PC-9 (cell line): ENCODE measurements around the gene ATP2B1. TPM values are rescaled to one million over a fixed set of nuclear protein-coding genes. Genes with fewer than 3 reads are reported as not detected.

Experiments
- BruUV-seq: library from RNA; stranded (reverse); fragments of 400-500 nt; replicated peaks from 2 replicates; lab custom pipeline; 2021; lab: Mats Ljungman, UMichigan
- CTCF ChIA-PET: fragments of 300-600 bp; sonication (Branson Sonifier 250); formaldehyde crosslinking; loops from one replicate; lab custom pipeline; 2022; ENCODE audit warnings: antibody characterized with exemption; lab: Charles Lee
- POLR2A ChIA-PET: fragments of 300-600 bp; sonication (Branson Sonifier 250); formaldehyde crosslinking; loops from one replicate; lab custom pipeline; 2022; ENCODE audit warnings: antibody characterized with exemption; ENCODE audit not compliant: unreplicated experiment; lab: Charles Lee
- DNase-seq, 2 experiments: peaks; one replicate each; pipeline versions ENCODE4 v3.0.0 to v3.0.0-alpha.2; 2015 to 2022; ENCODE audit warnings: mixed read lengths in 1 of 2
- H2AFZ ChIP-seq: fragments of 200-600 bp; sonication (generic); 2 replicates; pipeline ENCODE4 v1.8.1; 2017; ENCODE audit warnings: antibody characterized with exemption
- H3F3A ChIP-seq: fragments of 200-600 bp; sonication (generic); 2 replicates; pipeline ENCODE4 v1.8.1; 2017; ENCODE audit warnings: antibody characterized with exemption, mild to moderate bottlenecking, low read depth; ENCODE audit not compliant: insufficient read depth
- H3K27ac ChIP-seq: fragments of 200-600 bp; sonication (generic); 2 replicates; pipeline ENCODE4 v1.6.1; 2016; ENCODE audit warnings: mixed run types
- H3K27me3 ChIP-seq: fragments of 200-600 bp; sonication (generic); 2 replicates; pipeline ENCODE4 v1.6.1; 2016; ENCODE audit warnings: low read depth, mixed run types; ENCODE audit not compliant: insufficient read depth
- H3K36me3 ChIP-seq: fragments of 200-600 bp; sonication (generic); 2 replicates; pipeline ENCODE4 v1.6.1; 2016; ENCODE audit warnings: low read depth, mixed run types
- H3K4me1 ChIP-seq: fragments of 200-600 bp; sonication (generic); replicated peaks from 2 replicates; pipeline ENCODE4 v1.6.1; 2016; ENCODE audit warnings: mixed run types; ENCODE audit not compliant: insufficient read depth
- H3K4me2 ChIP-seq: fragments of 200-600 bp; sonication (generic); 2 replicates; pipeline ENCODE4 v1.6.1; 2017; ENCODE audit warnings: mixed run types
- H3K4me3 ChIP-seq: fragments of 200-600 bp; sonication (generic); 2 replicates; pipeline ENCODE4 v1.6.1; 2016; ENCODE audit warnings: mixed run types
- H3K79me2 ChIP-seq: fragments of 200-600 bp; sonication (generic); 2 replicates; pipeline ENCODE4 v1.6.1; 2017; ENCODE audit warnings: low read depth, mixed run types
- H3K9me2 ChIP-seq: fragments of 200-600 bp; sonication (generic); 2 replicates; pipeline ENCODE4 v1.8.1; 2017; ENCODE audit warnings: mild to moderate bottlenecking; ENCODE audit not compliant: insufficient read depth
- H3K9me3 ChIP-seq: fragments of 200-600 bp; sonication (generic); 2 replicates; pipeline ENCODE4 v1.8.1; 2016; ENCODE audit warnings: low read depth; ENCODE audit not compliant: insufficient read depth
- H4K20me1 ChIP-seq: fragments of 200-600 bp; sonication (generic); 2 replicates; pipeline ENCODE4 v1.8.1; 2017; ENCODE audit not compliant: insufficient read depth
- EZH2 ChIP-seq: fragments of 200-600 bp; sonication (generic); IDR thresholded peaks from 2 replicates; pipeline ENCODE4 v1.8.0; 2017; ENCODE audit warnings: antibody characterized with exemption, low read depth
- intact Hi-C: fragments of 100-400 bp; cut with micrococcal nuclease; formaldehyde crosslinking; loops from one replicate; pipeline ENCODE4 v1.10.0; 2022; ENCODE audit not compliant: unreplicated experiment
- total RNA-seq: library from RNA; stranded (reverse); gene quantifications from 2 replicates; pipeline ENCODE4 v1.2.3, GENCODE V29; 2021
- TF ChIP-seq, protein P1 (sequence below): fragments of 200-600 bp; sonication (generic); conservative IDR thresholded peaks from 2 replicates; pipeline ENCODE4 v1.6.1; 2017; ENCODE audit warnings: mixed run types, antibody characterized with exemption, mild to moderate bottlenecking, moderate library complexity

ATP2B1 gene
- total RNA-seq, 1 experiment from 2014 or later = 29.4 TPM

DNA sequence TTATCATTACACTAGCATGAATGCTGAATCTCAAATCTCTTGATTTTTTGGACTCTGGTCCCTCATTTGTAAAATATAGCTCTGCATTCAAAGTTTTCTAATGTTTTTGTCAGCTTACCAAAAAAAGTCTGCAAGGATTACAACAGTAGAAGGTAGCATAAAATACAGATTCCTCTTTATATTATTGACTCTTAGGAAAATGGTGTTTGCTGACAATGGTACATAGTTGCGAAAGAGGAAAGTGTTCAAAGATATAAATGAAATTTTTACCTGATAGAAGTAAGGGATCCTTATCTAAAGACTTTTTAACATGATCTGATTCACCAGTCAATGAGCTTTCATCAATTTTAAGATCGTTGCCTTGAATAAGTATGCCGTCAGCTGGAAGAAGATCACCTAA lies 74.1 kb downstream of the ATP2B1 start:
- Histone ChIP-seq H3K79me2 (no peaks in the 10 kb centered on the region), H3K27ac (no peak overlapping the region), H4K20me1 (no peaks in the 10 kb centered on the region; the same call in 1 of the 2 replicates), H3F3A (no peaks in the 10 kb centered on the region), H3K4me1 (no peaks in the 10 kb centered on the region), H3K4me2 (no peak overlapping the region), H3K4me3 (no peak overlapping the region), H2AFZ (no peak overlapping the region), H3K9me3 (no peaks in the 10 kb centered on the region), H3K36me3 (peaks cover 14% of the 10 kb centered on the region; the same call in 1 of the 2 replicates), H3K9me2 (no peaks in the 10 kb centered on the region), H3K27me3 (no peaks in the 10 kb centered on the region)
- ChIA-PET CTCF (no interaction called here), POLR2A (no interaction called here)
- TF ChIP-seq EZH2 = no peak
- TF ChIP-seq, protein P1, sequence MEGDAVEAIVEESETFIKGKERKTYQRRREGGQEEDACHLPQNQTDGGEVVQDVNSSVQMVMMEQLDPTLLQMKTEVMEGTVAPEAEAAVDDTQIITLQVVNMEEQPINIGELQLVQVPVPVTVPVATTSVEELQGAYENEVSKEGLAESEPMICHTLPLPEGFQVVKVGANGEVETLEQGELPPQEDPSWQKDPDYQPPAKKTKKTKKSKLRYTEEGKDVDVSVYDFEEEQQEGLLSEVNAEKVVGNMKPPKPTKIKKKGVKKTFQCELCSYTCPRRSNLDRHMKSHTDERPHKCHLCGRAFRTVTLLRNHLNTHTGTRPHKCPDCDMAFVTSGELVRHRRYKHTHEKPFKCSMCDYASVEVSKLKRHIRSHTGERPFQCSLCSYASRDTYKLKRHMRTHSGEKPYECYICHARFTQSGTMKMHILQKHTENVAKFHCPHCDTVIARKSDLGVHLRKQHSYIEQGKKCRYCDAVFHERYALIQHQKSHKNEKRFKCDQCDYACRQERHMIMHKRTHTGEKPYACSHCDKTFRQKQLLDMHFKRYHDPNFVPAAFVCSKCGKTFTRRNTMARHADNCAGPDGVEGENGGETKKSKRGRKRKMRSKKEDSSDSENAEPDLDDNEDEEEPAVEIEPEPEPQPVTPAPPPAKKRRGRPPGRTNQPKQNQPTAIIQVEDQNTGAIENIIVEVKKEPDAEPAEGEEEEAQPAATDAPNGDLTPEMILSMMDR = no peak
- no TSS peak for BruUV-seq
- intact Hi-C loops = no loop called here
- DNase-seq = no peak

DNA sequence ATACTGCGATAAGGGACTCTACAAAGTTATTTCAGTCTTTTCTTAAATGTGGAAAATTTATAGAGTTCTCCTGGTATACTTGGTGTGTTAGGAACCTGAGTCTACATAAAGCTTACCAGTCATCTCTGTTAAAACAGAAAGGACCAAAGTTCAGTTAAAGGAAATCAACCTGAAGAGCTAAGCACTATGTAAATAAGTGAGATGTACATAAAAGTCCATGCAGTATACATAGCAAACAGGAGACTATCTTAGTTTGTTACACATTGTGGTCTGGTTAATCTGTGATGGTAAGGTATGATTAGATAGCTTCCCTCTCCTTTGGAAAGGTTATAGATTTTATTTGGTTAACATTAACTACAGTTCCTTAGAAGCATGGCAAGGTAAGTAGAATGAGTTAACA lies 75.9 kb downstream of the ATP2B1 start:
- no peak overlapping the region for H3K27ac ChIP-seq
- intact Hi-C loops = no loop called here
- POLR2A ChIA-PET = no interaction called here
- H4K20me1 ChIP-seq = no peaks in the 10 kb centered on the region; the same call in 1 of the 2 replicates
- H3K4me1 ChIP-seq = no peaks in the 10 kb centered on the region
- no peak overlapping the region for H3K4me2 ChIP-seq
- no peak overlapping the region for H3K4me3 ChIP-seq
- no peaks in the 10 kb centered on the region for H3K9me3 ChIP-seq
- DNase-seq = no peak
- CTCF ChIA-PET = no interaction called here
- H3K36me3 ChIP-seq = peaks cover 14% of the 10 kb centered on the region; the same call in 1 of the 2 replicates
- no TSS peak for BruUV-seq
- H3K27me3 ChIP-seq = no peaks in the 10 kb centered on the region
- H3F3A ChIP-seq = no peaks in the 10 kb centered on the region
- TF ChIP-seq, protein P1 = no peak
- TF ChIP-seq EZH2 = no peak
- H3K9me2 ChIP-seq = no peaks in the 10 kb centered on the region
- no peaks in the 10 kb centered on the region for H3K79me2 ChIP-seq
- H2AFZ ChIP-seq = no peak overlapping the region

DNA sequence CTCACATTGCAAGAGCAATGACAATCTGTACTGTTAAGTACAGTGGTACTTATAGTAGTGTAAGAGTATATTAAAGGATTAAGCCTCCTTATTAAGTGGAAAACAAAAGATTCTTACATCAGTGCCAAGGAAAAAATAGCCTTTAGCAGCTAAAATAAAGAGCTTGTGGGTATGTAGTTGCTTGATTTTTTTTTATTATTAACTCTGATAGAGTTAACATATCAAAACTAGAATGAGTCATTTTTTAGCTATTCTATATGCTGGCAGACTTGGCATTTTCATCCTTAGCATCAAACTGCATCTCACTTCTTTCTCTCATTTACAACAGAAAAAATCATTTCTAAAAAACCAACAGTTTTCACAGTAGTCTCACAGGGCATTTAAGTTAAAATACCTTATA lies 86.5 kb downstream of the ATP2B1 start:
- Histone ChIP-seq H3K4me3 (no peak overlapping the region), H4K20me1 (no peaks in the 10 kb centered on the region), H3K27me3 (no peaks in the 10 kb centered on the region), H2AFZ (no peak overlapping the region), H3K4me1 (no peaks in the 10 kb centered on the region), H3K36me3 (0 out of 2 replicates have a peak, but pooled peaks cover 15% of the 10 kb centered on the region), H3K9me3 (no peaks in the 10 kb centered on the region), H3K27ac (no peak overlapping the region), H3K4me2 (no peak overlapping the region), H3K79me2 (no peaks in the 10 kb centered on the region), H3K9me2 (no peaks in the 10 kb centered on the region), H3F3A (no peaks in the 10 kb centered on the region)
- ChIA-PET CTCF (no interaction called here), POLR2A (interaction anchor here (0.6 kb wide), 1 partner anchor 55 kb away, joined by 4 read pairs; no protein-coding TSS in a partner anchor)
- DNase-seq = no peak
- intact Hi-C loops = no loop called here
- TF ChIP-seq, protein P1 = no peak
- TF ChIP-seq EZH2 = no peak
- no TSS peak for BruUV-seq
